Uterus (tissue), 2 donors: ENCODE results near the gene SLC48A1.

ENCODE experiments used
- POLR2A ChIP-seq, 2 donors: fragments of 450-650 bp; IDR thresholded peaks; one replicate each; pipeline ENCODE4 v1.6.1; 2016; ENCODE audit warnings: antibody characterized with exemption in 2 of 2, mild to moderate bottlenecking in 1 of 2, moderate library complexity in 1 of 2
- TF ChIP-seq, protein P1 (sequence below), 4 experiments: fragments of 200-600 bp in 2 of 4; fragments of 450-650 bp in 2 of 4; sonication (generic) in 2 of 4; IDR thresholded peaks; one replicate each; pipeline ENCODE4 v1.5.1; 2016 to 2019; ENCODE audit warnings: antibody characterized with exemption in 4 of 4, mild to moderate bottlenecking in 2 of 4, moderate library complexity in 1 of 4

DNA sequence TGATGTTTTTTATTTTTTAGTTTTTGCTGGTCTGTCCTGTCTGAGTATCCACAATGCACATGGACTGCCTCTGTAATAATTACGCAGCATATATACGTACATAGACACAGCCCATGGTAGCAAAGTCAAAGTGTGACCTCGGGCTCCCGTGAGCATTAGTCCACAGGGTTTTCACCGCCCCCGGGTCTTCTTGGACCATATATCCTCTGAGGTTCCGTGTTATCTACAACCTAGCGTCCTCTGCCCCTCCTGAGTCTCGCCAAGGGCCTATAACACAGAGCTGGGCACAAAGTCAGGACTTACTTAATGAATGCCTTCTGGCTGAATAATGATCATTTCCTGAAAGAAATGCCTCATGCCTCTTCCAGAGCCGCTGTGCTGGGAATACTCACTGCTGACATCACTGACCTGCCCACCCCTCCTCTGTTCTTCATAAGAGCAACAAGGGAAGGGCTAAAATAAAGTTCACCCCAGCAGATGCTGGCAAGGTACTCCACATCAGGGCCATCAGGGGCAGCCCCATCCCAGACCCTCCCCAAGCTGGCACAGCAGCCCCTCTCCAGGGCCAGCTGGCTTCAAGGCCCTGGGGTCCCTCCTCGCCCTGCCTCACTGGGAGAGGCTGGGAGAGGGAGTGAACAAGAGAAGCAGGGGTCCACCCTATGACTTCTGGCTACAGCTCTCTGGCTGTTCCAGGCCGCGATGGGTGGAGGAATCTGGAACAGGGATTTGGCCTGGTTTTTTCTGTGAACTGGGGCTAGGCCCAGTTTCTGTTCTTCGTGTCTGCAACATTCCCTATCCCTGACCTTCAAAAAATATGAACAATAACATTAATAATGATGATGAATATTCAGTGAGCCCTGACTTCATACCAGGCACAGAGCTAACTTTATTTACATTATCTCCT, 38.8 kb downstream of the SLC48A1 start:
- TF ChIP-seq, protein P1, sequence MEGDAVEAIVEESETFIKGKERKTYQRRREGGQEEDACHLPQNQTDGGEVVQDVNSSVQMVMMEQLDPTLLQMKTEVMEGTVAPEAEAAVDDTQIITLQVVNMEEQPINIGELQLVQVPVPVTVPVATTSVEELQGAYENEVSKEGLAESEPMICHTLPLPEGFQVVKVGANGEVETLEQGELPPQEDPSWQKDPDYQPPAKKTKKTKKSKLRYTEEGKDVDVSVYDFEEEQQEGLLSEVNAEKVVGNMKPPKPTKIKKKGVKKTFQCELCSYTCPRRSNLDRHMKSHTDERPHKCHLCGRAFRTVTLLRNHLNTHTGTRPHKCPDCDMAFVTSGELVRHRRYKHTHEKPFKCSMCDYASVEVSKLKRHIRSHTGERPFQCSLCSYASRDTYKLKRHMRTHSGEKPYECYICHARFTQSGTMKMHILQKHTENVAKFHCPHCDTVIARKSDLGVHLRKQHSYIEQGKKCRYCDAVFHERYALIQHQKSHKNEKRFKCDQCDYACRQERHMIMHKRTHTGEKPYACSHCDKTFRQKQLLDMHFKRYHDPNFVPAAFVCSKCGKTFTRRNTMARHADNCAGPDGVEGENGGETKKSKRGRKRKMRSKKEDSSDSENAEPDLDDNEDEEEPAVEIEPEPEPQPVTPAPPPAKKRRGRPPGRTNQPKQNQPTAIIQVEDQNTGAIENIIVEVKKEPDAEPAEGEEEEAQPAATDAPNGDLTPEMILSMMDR (IDR thresholded peaks at IDR 0.05): no peak
- TF ChIP-seq POLR2A (IDR thresholded peaks at IDR 0.05): peak in 1 of 2 donors; percentile 33
